GM23338 (cell line): ENCODE data around the gene CD82.

ENCODE experiments used
- CTCF ChIP-seq, 2 experiments: fragments of 200-600 bp in 1 of 2; sonication (generic) in 1 of 2; conservative IDR thresholded peaks; 2 replicates each; pipeline versions ENCODE4 v1.5.1 to v1.6.1; 2016 to 2017; ENCODE audit warnings: antibody characterized with exemption in 2 of 2, low read depth in 2 of 2, mild to moderate bottlenecking in 2 of 2, moderate library complexity in 1 of 2
- EZH2 ChIP-seq: fragments of 200-600 bp; sonication (generic); IDR thresholded peaks from one replicate; pipeline ENCODE4 v1.8.0; 2017; ENCODE audit warnings: antibody characterized with exemption, mild to moderate bottlenecking, low read depth; ENCODE audit not compliant: unreplicated experiment
- EZH2phosphoT487 ChIP-seq: fragments of 200-600 bp; sonication (generic); IDR thresholded peaks from one replicate; pipeline ENCODE4 v1.8.1; 2018; ENCODE audit warnings: antibody characterized with exemption; ENCODE audit not compliant: unreplicated experiment
- JUNB ChIP-seq: IDR thresholded peaks from one replicate; pipeline ENCODE4 v1.6.1; 2016; ENCODE audit warnings: antibody characterized with exemption; ENCODE audit not compliant: unreplicated experiment
- POLR2AphosphoS5 ChIP-seq: IDR thresholded peaks from 2 replicates; pipeline ENCODE4 v1.6.1; 2016; ENCODE audit warnings: antibody characterized with exemption, low read depth
- STAT1 ChIP-seq: IDR thresholded peaks from one replicate; pipeline ENCODE4 v1.6.1; 2016; ENCODE audit warnings: antibody characterized with exemption; ENCODE audit not compliant: unreplicated experiment
- TF ChIP-seq, protein P1 (sequence below): IDR thresholded peaks from 2 replicates; pipeline ENCODE4 v1.6.1; 2016; ENCODE audit warnings: antibody characterized with exemption
- TF ChIP-seq, protein P2 (sequence below): IDR thresholded peaks from one replicate; pipeline ENCODE4 v1.6.1; 2018; ENCODE audit warnings: antibody characterized with exemption; ENCODE audit not compliant: unreplicated experiment

DNA sequence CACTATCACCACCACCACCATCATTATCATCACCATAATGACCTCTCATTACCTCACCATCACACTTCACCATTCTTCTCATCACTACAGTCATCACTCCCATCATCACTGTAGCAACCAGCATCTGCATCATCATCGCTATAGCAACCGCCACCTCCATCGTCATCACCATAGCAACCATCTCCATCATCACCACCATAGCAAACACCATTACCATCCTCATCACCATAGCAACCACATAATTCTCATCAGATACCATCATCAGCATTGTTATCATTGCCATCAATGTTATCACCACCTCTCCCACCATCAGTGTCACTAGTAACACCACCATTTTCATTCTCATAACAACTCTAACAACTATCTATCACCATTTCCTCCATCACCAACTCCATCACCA lies 23.1 kb upstream of the CD82 start:
- no peak for TF ChIP-seq CTCF (conservative IDR thresholded peaks at IDR 0.05; ENCODE audit: low read depth in 2 of 2)
- no peak for TF ChIP-seq EZH2
- TF ChIP-seq, protein P1, sequence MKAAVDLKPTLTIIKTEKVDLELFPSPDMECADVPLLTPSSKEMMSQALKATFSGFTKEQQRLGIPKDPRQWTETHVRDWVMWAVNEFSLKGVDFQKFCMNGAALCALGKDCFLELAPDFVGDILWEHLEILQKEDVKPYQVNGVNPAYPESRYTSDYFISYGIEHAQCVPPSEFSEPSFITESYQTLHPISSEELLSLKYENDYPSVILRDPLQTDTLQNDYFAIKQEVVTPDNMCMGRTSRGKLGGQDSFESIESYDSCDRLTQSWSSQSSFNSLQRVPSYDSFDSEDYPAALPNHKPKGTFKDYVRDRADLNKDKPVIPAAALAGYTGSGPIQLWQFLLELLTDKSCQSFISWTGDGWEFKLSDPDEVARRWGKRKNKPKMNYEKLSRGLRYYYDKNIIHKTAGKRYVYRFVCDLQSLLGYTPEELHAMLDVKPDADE = no peak
- TF ChIP-seq POLR2AphosphoS5 = no peak
- TF ChIP-seq, protein P2, sequence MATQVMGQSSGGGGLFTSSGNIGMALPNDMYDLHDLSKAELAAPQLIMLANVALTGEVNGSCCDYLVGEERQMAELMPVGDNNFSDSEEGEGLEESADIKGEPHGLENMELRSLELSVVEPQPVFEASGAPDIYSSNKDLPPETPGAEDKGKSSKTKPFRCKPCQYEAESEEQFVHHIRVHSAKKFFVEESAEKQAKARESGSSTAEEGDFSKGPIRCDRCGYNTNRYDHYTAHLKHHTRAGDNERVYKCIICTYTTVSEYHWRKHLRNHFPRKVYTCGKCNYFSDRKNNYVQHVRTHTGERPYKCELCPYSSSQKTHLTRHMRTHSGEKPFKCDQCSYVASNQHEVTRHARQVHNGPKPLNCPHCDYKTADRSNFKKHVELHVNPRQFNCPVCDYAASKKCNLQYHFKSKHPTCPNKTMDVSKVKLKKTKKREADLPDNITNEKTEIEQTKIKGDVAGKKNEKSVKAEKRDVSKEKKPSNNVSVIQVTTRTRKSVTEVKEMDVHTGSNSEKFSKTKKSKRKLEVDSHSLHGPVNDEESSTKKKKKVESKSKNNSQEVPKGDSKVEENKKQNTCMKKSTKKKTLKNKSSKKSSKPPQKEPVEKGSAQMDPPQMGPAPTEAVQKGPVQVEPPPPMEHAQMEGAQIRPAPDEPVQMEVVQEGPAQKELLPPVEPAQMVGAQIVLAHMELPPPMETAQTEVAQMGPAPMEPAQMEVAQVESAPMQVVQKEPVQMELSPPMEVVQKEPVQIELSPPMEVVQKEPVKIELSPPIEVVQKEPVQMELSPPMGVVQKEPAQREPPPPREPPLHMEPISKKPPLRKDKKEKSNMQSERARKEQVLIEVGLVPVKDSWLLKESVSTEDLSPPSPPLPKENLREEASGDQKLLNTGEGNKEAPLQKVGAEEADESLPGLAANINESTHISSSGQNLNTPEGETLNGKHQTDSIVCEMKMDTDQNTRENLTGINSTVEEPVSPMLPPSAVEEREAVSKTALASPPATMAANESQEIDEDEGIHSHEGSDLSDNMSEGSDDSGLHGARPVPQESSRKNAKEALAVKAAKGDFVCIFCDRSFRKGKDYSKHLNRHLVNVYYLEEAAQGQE = no peak
- TF ChIP-seq JUNB = no peak
- no peak for TF ChIP-seq EZH2phosphoT487
- no peak for TF ChIP-seq STAT1
